OCI-LY1 (cell line): ENCODE data around the gene MBNL2.

Source experiments
- CTCF ChIP-seq: fragments of 200-600 bp; sonication (generic), shearing (Covaris generic); IDR thresholded peaks from 2 replicates; pipeline ENCODE4 v1.5.1; 2017; ENCODE audit warnings: mild to moderate bottlenecking, antibody characterized with exemption, low read length, moderate library complexity, mixed read lengths
- EZH2 ChIP-seq: fragments of 200-600 bp; sonication (generic), shearing (Covaris generic); IDR thresholded peaks from 2 replicates; pipeline ENCODE4 v1.8.0; 2017; ENCODE audit warnings: borderline replicate concordance, mixed run types, mild to moderate bottlenecking, antibody characterized with exemption, low read length, moderate library complexity, mixed read lengths

GRCh38 chr13:97307118-97307881 is 85.2 kb downstream of the MBNL2 start:
- no peak for TF ChIP-seq EZH2
- no peak for TF ChIP-seq CTCF
